Right atrium auricular region (tissue), 2 donors: ENCODE measurements around the gene PCDHGA10. TPM values are rescaled to one million over a fixed set of nuclear protein-coding genes. Genes with fewer than 3 reads are reported as not detected.
A peak's percentile ranks its signal among the peaks of the same experiment; 100 is the strongest.

Experiments used
- DNase-seq: peaks from one replicate; pipeline ENCODE4 v3.0.0-alpha.2; 2019; ENCODE audit warnings: low spot score
- H3K27ac ChIP-seq, 2 donors: fragments of 200-600 bp; sonication (generic); 1 replicate in 1 of 2; 2 replicates in 1 of 2; pipeline ENCODE4 v1.5.1; 2016 to 2019
- H3K27me3 ChIP-seq, 2 donors: fragments of 200-600 bp; sonication (generic); one replicate each; pipeline versions ENCODE4 v1.5.1 to v1.6.0; 2017 to 2019
- H3K36me3 ChIP-seq: fragments of 200-600 bp; sonication (generic); one replicate; pipeline ENCODE4 v1.5.1; 2016
- H3K4me1 ChIP-seq, 2 donors: fragments of 200-600 bp; sonication (generic); one replicate each; pipeline versions ENCODE4 v1.5.1 to v1.6.0; 2017 to 2019
- H3K4me3 ChIP-seq, 2 donors: fragments of 200-600 bp; sonication (generic); 1 replicate in 1 of 2; 2 replicates in 1 of 2; pipeline ENCODE4 v1.5.1; 2017 to 2019; ENCODE audit warnings: mild to moderate bottlenecking in 1 of 2, moderate library complexity in 1 of 2
- H3K9me3 ChIP-seq, 2 donors: fragments of 200-600 bp; sonication (generic); one replicate each; pipeline ENCODE4 v1.5.1; 2019
- total RNA-seq, 2 donors: library from RNA; depleted of rRNA; stranded (reverse); fragments of >200 nt; gene quantifications; one replicate each; pipeline ENCODE4 v1.1.0, GENCODE V29; 2016
- TF ChIP-seq, protein P1 (sequence below), 2 donors: fragments of 200-600 bp; sonication (generic); IDR thresholded peaks; one replicate each; pipeline ENCODE4 v1.5.1; 2019; ENCODE audit warnings: antibody characterized with exemption in 2 of 2

PCDHGA10 gene
- total RNA-seq, result 1 to 10 TPM; 3.1 to 4.8 TPM

- no peak within 1 kb of the TSS for H3K27ac ChIP-seq
- peaks cover 25 to 84% of the 10 kb centered on the region in 2 donors for H3K9me3 ChIP-seq
- TF ChIP-seq, protein P1, sequence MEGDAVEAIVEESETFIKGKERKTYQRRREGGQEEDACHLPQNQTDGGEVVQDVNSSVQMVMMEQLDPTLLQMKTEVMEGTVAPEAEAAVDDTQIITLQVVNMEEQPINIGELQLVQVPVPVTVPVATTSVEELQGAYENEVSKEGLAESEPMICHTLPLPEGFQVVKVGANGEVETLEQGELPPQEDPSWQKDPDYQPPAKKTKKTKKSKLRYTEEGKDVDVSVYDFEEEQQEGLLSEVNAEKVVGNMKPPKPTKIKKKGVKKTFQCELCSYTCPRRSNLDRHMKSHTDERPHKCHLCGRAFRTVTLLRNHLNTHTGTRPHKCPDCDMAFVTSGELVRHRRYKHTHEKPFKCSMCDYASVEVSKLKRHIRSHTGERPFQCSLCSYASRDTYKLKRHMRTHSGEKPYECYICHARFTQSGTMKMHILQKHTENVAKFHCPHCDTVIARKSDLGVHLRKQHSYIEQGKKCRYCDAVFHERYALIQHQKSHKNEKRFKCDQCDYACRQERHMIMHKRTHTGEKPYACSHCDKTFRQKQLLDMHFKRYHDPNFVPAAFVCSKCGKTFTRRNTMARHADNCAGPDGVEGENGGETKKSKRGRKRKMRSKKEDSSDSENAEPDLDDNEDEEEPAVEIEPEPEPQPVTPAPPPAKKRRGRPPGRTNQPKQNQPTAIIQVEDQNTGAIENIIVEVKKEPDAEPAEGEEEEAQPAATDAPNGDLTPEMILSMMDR (IDR thresholded peaks at IDR 0.05), result peak; percentile 40 to 62
- no peaks in the 10 kb centered on the region for H3K27me3 ChIP-seq
- H3K4me3 ChIP-seq, result peak within 1 kb of the TSS; percentile 22 to 33
- no peaks in the 10 kb centered on the region for H3K36me3 ChIP-seq
- peaks cover 0 to 8% of the 10 kb centered on the region in 2 donors for H3K4me1 ChIP-seq
- no peak for DNase-seq
Observed at GRCh38 chr5:141412854-141413539, at the start of gene PCDHGA10. PCDHGA10 (plus strand) TSS chr5:141412987; CDS start chr5:141413176, 189 bp downstream.

DNA sequence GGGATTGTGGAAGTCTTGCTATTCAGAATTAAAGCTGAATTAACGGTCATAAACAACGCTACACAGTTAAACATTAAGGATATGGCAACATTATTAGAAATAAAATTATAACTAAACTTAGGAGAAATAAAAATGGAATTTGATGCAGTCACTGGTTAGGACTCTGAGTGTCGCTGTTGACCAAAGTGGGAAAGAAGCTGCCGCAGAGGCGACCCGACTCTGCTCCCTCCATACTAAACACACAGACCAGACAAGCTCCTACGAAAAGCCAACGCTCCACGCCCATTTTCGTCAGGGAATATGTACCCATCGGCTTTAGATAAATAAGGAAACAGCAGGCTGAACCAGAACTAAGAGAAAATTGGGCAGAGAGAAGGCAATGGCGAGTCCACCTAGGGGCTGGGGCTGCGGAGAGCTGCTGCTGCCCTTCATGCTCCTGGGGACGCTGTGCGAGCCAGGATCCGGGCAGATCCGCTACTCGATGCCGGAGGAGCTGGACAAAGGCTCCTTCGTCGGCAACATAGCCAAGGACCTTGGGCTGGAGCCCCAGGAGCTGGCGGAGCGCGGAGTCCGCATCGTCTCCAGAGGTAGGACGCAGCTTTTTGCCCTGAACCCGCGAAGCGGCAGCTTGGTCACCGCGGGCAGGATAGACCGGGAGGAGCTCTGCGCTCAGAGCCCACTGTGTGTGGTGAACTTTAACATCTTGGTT, 48.7 kb upstream of the PCDHGA10 start, which contains the start of gene PCDHGA5:
Gene PCDHGA5 (plus strand): TSS at position 211 of the 709 bp plus-strand sequence. CDS start 169 bp downstream, at position 380.
- no peak within 1 kb of the TSS for H3K27ac ChIP-seq
- H3K4me1 ChIP-seq, result no peaks in the 10 kb centered on the region
- H3K36me3 ChIP-seq, result no peaks in the 10 kb centered on the region
- no peaks in the 10 kb centered on the region for H3K27me3 ChIP-seq
- DNase-seq, result no peak
- H3K9me3 ChIP-seq, result peaks cover 22 to 95% of the 10 kb centered on the region in 2 donors
- TF ChIP-seq, protein P1 (IDR thresholded peaks at IDR 0.05), result peak in 1 of 2 donors; percentile 15
- H3K4me3 ChIP-seq, result peak within 1 kb of the TSS in 1 of 2 donors; percentile 24

GRCh38 chr5:141366016-141366896, 46.5 kb upstream of the PCDHGA10 start:
- H3K27me3 ChIP-seq, result no peaks in the 10 kb centered on the region
- H3K9me3 ChIP-seq, result peaks cover 20 to 95% of the 10 kb centered on the region in 2 donors
- H3K27ac ChIP-seq, result no peak overlapping the region
- H3K36me3 ChIP-seq, result no peaks in the 10 kb centered on the region
- TF ChIP-seq, protein P1 (IDR thresholded peaks at IDR 0.05), result no peak
- H3K4me1 ChIP-seq, result no peaks in the 10 kb centered on the region
- no peak overlapping the region for H3K4me3 ChIP-seq
- no peak for DNase-seq

DNA sequence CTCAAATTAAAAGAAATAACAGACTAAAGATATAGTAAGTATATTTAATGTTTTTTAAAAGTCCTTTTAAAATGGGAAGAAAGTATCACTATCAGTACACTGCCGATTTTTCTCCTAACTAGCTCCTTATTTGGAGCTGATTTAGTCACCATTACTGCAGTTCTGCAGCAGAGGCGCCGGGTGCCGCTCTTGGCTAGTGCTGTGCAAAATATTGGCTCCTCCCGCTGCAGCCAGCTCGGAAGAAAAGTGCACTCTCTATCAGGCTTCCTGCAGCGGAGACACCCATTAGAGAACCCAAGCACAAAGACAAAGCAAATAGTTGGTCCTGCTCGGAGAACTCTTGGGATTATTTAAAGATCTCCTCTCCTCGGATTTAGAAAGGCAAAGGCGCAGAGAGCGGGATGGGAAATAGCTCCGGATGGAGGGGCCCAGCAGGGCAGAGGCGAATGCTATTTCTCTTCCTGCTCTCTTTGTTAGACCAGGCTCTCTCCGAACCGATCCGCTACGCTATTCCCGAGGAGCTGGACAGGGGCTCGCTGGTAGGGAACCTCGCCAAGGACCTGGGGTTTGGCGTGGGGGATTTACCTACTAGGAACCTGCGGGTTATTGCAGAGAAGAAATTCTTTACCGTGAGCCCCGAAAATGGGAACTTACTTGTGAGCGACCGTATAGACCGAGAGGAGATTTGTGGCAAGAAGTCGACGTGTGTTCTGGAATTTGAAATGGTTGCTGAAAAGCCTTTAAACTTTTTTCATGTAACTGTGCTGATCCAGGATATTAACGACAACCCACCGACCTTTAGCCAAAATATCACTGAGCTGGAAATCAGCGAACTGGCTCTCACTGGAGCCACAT, 42.6 kb upstream of the PCDHGA10 start, which contains the start of gene PCDHGB3:
Gene PCDHGB3 (plus strand): TSS at position 249 of the 855 bp plus-strand sequence. CDS start 153 bp downstream, at position 402.
- H3K27ac ChIP-seq, result peak within 1 kb of the TSS in 1 of 2 donors; percentile 24
- DNase-seq, result no peak
- peak within 1 kb of the TSS; percentile 8 to 31 for H3K4me3 ChIP-seq

More for the DNA sequence above, 42.6 kb upstream of the PCDHGA10 start, which contains the start of gene PCDHGB3:
- Histone ChIP-seq H3K36me3 (no peaks in the 10 kb centered on the region), H3K27me3 (no peaks in the 10 kb centered on the region), H3K9me3 (peaks cover 22 to 95% of the 10 kb centered on the region in 2 donors), H3K4me1 (no peaks in the 10 kb centered on the region)
- TF ChIP-seq, protein P1 (IDR thresholded peaks at IDR 0.05), result peak; percentile 31 to 55
